Panc1 (cell line): ENCODE data around the gene RDX. TPM values are rescaled to one million over a fixed set of nuclear protein-coding genes. Genes with fewer than 3 reads are reported as not detected.

Experiments
- ATAC-seq: fragments of 200-7000 bp; cut with Tn5 transposase; 2 replicates; pipeline ENCODE4 v1.9.1; 2020; ENCODE audit warnings: mild to moderate bottlenecking, moderate library complexity
- BruUV-seq: library from RNA; stranded (reverse); fragments of 400-500 nt; replicated peaks from 2 replicates; lab custom pipeline; 2021; lab: Mats Ljungman, UMichigan
- CTCF ChIA-PET: fragments of 300-600 bp; sonication (Branson Sonifier 250); formaldehyde crosslinking; loops from one replicate; lab custom pipeline; 2022; ENCODE audit warnings: antibody characterized with exemption; lab: Charles Lee
- POLR2A ChIA-PET: fragments of 300-600 bp; sonication (Branson Sonifier 250); formaldehyde crosslinking; loops from one replicate; lab custom pipeline; 2022; ENCODE audit warnings: antibody characterized with exemption; lab: Charles Lee
- DNase-seq: peaks from one replicate; pipeline ENCODE4 v3.0.0-alpha.2; 2010; ENCODE audit warnings: low read depth, low spot score
- H3K27ac ChIP-seq: 2 replicates; pipeline ENCODE4 v1.5.1; 2011; ENCODE audit warnings: mild to moderate bottlenecking, low read length, inconsistent platforms
- H3K27me3 ChIP-seq: fragments of 200-500 bp; sonication (Bioruptor generic); 2 replicates; pipeline ENCODE4 v1.6.0; 2014; ENCODE audit warnings: low read length, inconsistent platforms; ENCODE audit not compliant: control insufficient read depth, insufficient read depth
- H3K36me3 ChIP-seq: fragments of 200-500 bp; sonication (Bioruptor generic); 2 replicates; pipeline ENCODE4 v1.5.1; 2014; ENCODE audit warnings: inconsistent platforms, mild to moderate bottlenecking, low read length, moderate library complexity; ENCODE audit not compliant: control insufficient read depth, insufficient read depth
- H3K4me1 ChIP-seq: 2 replicates; pipeline ENCODE4 v1.5.1; 2011; ENCODE audit warnings: inconsistent platforms, mild to moderate bottlenecking, low read length, moderate library complexity; ENCODE audit not compliant: control insufficient read depth, insufficient read depth
- H3K4me3 ChIP-seq, 2 experiments: 2 replicates each; pipeline ENCODE4 v1.5.1; 2011 to 2012; ENCODE audit warnings: low read depth in 2 of 2, low read length in 2 of 2, mild to moderate bottlenecking in 2 of 2, inconsistent platforms in 1 of 2, moderate library complexity in 1 of 2
- H3K9me3 ChIP-seq: fragments of 200-500 bp; sonication (Bioruptor generic); 2 replicates; pipeline ENCODE4 v1.5.1; 2014; ENCODE audit warnings: low read depth, mild to moderate bottlenecking, inconsistent platforms, low read length, moderate library complexity; ENCODE audit not compliant: control insufficient read depth, insufficient read depth
- POLR2AphosphoS5 ChIP-seq: IDR thresholded peaks from 2 replicates; pipeline ENCODE4 v1.6.1; 2012; ENCODE audit warnings: mild to moderate bottlenecking, low read depth, low read length, moderate library complexity
- SIN3A ChIP-seq: IDR thresholded peaks from 2 replicates; pipeline ENCODE4 v1.6.1; 2012; ENCODE audit warnings: low read depth, mild to moderate bottlenecking, low read length, moderate library complexity, borderline replicate concordance; ENCODE audit not compliant: insufficient read depth
- TCF7L2 ChIP-seq: IDR thresholded peaks from 2 replicates; pipeline ENCODE4 v1.6.1; 2011; ENCODE audit warnings: mild to moderate bottlenecking, low read depth, low read length, inconsistent platforms
- in situ Hi-C: cut with HindIII; loops from 2 replicates; pipeline ENCODE4 v1.10.0; 2016; ENCODE audit warnings: low sequenced_read_pairs, low pct_unique_long_range_greater_than_20kb
- intact Hi-C: fragments of 100-400 bp; cut with micrococcal nuclease; formaldehyde crosslinking; loops from one replicate; pipeline ENCODE4 v1.10.0; 2022; ENCODE audit not compliant: unreplicated experiment
- total RNA-seq: library from RNA; stranded (reverse); gene quantifications from one replicate; pipeline ENCODE4 v1.2.1, GENCODE V29; 2021; ENCODE audit not compliant: unreplicated experiment
- TF ChIP-seq, protein P1 (sequence below): fragments of 450-650 bp; IDR thresholded peaks from 2 replicates; pipeline ENCODE4 v1.5.1; 2017; ENCODE audit warnings: mild to moderate bottlenecking
- TF ChIP-seq, protein P2 (sequence below), 2 experiments: IDR thresholded peaks; 2 replicates each; pipeline ENCODE4 v1.6.1; 2011 to 2012; ENCODE audit warnings: low read depth in 2 of 2, control low read depth in 1 of 2, low read length in 1 of 2, mild to moderate bottlenecking in 1 of 2, moderate library complexity in 1 of 2; ENCODE audit not compliant: insufficient read depth in 1 of 2

RDX gene
- total RNA-seq, 1 experiment from 2014 or later = 200 TPM

GRCh38 chr11:110156503-110156902 lies 139.9 kb downstream of the RDX start:
- H3K9me3 ChIP-seq = no peaks in the 10 kb centered on the region
- no peak overlapping the region for H3K27ac ChIP-seq
- no TSS peak for BruUV-seq
- H3K4me1 ChIP-seq = no peaks in the 10 kb centered on the region
- H3K27me3 ChIP-seq = no peaks in the 10 kb centered on the region
- CTCF ChIA-PET = no interaction called here
- TF ChIP-seq POLR2AphosphoS5 (no peak), SIN3A (no peak)
- TF ChIP-seq, protein P1, sequence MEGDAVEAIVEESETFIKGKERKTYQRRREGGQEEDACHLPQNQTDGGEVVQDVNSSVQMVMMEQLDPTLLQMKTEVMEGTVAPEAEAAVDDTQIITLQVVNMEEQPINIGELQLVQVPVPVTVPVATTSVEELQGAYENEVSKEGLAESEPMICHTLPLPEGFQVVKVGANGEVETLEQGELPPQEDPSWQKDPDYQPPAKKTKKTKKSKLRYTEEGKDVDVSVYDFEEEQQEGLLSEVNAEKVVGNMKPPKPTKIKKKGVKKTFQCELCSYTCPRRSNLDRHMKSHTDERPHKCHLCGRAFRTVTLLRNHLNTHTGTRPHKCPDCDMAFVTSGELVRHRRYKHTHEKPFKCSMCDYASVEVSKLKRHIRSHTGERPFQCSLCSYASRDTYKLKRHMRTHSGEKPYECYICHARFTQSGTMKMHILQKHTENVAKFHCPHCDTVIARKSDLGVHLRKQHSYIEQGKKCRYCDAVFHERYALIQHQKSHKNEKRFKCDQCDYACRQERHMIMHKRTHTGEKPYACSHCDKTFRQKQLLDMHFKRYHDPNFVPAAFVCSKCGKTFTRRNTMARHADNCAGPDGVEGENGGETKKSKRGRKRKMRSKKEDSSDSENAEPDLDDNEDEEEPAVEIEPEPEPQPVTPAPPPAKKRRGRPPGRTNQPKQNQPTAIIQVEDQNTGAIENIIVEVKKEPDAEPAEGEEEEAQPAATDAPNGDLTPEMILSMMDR = no peak
- POLR2A ChIA-PET = no interaction called here
- H3K4me3 ChIP-seq = no peak overlapping the region
- no peak for DNase-seq
- in situ Hi-C loops (no loop called here), intact Hi-C loops (no loop called here)
- ATAC-seq = no peak
- H3K36me3 ChIP-seq = no peaks in the 10 kb centered on the region; the same call in 1 of the 2 replicates

GRCh38 chr11:110153474-110153873 lies 142.9 kb downstream of the RDX start:
- DNase-seq (no peak), ATAC-seq (no peak)
- ChIA-PET POLR2A (no interaction called here), CTCF (no interaction called here)
- no peaks in the 10 kb centered on the region for H3K27me3 ChIP-seq
- H3K36me3 ChIP-seq = no peaks in the 10 kb centered on the region
- no peak overlapping the region for H3K27ac ChIP-seq
- no peak overlapping the region for H3K4me3 ChIP-seq
- TF ChIP-seq TCF7L2 = no peak
- TF ChIP-seq SIN3A = no peak
- TF ChIP-seq, protein P2, sequence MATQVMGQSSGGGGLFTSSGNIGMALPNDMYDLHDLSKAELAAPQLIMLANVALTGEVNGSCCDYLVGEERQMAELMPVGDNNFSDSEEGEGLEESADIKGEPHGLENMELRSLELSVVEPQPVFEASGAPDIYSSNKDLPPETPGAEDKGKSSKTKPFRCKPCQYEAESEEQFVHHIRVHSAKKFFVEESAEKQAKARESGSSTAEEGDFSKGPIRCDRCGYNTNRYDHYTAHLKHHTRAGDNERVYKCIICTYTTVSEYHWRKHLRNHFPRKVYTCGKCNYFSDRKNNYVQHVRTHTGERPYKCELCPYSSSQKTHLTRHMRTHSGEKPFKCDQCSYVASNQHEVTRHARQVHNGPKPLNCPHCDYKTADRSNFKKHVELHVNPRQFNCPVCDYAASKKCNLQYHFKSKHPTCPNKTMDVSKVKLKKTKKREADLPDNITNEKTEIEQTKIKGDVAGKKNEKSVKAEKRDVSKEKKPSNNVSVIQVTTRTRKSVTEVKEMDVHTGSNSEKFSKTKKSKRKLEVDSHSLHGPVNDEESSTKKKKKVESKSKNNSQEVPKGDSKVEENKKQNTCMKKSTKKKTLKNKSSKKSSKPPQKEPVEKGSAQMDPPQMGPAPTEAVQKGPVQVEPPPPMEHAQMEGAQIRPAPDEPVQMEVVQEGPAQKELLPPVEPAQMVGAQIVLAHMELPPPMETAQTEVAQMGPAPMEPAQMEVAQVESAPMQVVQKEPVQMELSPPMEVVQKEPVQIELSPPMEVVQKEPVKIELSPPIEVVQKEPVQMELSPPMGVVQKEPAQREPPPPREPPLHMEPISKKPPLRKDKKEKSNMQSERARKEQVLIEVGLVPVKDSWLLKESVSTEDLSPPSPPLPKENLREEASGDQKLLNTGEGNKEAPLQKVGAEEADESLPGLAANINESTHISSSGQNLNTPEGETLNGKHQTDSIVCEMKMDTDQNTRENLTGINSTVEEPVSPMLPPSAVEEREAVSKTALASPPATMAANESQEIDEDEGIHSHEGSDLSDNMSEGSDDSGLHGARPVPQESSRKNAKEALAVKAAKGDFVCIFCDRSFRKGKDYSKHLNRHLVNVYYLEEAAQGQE (IDR thresholded peaks at IDR 0.05; ENCODE audit: insufficient read depth in 1 of 2, low read depth in 2 of 2, low read length in 1 of 2) = no peak
- TF ChIP-seq, protein P1 = no peak
- no peak for TF ChIP-seq POLR2AphosphoS5
- intact Hi-C loops = no loop called here
- BruUV-seq = no TSS peak
- peaks cover 4% of the 10 kb centered on the region; the same call in 1 of the 2 replicates for H3K4me1 ChIP-seq
- in situ Hi-C loops = no loop called here
- H3K9me3 ChIP-seq = no peaks in the 10 kb centered on the region
